Activated T-cell treated with anti-CD3 and anti-CD28 coated beads, Interleukin-2, amount 50 U/mL, for 1 hour (primary cell): ENCODE data around the gene ALKBH6.
A peak's percentile ranks its signal among the peaks of the same experiment; 100 is the strongest.

Experiments used
- DNase-seq: peaks from one replicate; pipeline ENCODE4 v3.0.0-alpha.2; 2020

The ALKBH6 gene

DNA sequence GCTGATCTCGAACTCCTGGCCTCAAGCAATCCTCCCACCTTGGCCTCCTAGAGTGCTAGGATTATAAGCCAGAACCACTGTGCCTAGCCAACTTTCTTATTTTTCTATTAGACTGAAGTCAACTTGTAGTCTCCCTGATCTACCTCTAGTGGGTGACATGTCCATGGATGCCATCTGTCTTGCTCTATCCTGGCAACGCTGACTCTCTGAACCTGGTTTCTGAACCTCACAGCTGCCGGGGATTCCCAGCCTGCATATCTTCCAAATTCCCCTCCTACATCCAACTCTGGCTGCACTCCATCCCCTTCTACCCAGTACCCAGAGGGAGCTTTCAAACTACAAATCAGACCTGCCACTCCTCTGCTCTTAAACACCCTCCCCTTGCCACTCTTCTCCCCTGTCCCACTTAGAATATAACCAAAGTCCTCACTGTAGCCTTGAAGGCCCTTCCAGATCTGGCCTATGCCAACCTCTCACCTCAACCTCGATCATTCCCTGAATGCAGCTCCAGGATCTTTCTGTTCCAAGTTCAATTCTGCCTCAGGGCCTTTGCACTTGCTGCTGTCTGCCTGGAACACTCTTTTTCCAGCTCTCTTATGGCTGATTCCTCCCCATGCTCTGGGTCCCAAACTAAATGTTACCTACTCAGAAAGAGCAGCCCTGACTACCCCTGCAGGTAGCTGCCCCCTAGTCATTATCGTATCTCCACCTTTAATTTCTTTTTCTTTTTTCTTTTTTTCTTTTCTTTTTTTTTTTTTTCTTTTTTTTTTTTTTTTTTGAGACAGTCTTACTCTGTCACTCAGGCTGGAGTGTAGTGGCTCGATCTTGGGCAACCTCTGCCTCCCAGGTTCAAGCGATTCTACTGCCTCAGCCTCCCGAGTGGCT lies 16.5 kb upstream of the ALKBH6 start:
- no peak for DNase-seq

DNA sequence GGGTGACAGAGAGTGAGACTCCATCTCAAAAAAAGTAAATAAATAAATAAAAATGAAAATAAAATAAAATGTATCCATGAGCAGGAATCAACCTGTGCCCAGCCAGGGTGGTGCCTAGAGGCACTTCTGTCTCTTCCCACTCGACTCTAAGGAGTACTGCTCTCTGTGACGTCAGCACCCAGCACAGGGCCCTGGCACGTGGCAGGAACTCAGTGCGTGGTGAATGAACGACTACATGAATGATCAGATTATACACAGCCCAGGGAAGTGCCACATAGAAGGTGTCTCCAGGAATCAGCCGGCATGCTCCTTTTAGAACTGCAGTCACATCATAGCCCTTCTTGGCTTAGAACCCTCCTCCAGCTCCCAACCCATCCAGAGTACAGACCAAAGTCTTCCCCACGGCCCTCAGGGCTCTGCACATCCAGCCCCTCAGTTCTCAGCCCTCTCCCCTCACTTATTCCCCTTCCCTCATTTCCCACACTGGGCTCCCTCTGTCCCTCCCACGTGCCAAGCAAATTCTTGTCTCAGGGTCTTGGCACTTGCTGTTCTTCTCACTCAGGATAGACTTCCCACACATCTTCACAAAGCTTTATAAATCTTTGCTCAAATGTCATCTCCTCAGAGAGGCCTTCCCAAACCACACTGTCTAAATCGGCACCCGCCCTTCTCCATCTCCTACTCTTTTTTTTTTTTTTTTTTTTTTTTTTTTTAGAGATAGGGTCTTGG lies 14.5 kb upstream of the ALKBH6 start:
- no peak for DNase-seq

DNA sequence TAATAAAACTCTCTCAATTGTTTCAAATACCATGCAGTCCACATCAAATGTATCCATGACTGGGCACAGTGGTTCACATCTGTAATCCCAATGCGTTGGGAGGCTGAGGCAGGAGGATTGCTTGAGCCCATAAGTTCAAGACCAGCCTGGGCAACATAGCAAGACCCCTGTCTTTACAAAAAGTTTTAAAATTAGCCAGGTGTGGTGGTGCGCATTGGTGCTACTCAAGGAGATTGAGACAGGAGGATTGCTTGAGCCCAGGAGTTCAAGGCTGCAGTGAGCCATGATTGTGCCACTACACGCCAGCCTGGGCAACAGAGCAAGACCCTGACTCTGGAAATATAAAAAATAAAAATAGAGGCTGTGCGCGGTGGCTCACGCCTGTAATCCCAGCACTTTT lies 13.7 kb upstream of the ALKBH6 start:
- DNase-seq = no peak

DNA sequence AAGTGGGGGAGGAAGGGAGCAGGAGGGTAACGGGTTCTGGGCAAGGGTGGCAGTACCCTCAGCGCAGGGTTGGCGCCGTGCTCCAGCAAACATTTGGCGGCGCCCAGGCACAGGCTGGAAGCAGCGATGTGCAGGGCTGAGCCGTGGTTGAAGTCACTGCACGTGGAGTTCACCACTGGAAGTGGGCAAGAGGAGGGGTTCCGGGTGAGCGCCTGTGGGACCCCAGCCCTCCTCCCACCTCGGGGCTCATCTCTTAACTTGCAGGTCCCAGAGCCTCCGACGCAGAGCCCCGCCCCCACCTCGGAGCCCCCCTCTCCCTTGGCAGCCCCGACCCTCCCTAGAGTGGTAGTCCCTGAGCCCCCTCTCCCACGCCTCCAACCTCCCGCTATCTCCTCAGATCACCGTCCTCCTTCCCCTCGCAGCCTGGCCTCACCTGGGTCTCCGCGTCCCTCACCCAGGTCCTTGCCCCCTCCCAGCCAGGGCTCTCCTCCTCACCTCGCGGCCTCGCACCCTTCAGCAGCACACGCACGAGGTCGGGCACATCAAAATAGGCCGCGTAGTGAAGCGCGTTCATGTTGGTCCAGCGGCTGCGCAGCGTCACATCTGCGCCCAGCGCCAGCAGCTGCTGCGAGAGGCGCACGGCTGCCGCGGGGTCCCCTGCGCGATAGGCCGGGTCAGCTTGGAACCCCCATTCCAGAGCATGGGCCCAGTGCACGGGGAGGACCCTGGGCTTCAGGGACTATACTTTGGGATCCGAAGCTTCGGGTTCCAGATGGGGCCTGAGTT lies 12.3 kb upstream of the ALKBH6 start:
- DNase-seq = no peak

DNA sequence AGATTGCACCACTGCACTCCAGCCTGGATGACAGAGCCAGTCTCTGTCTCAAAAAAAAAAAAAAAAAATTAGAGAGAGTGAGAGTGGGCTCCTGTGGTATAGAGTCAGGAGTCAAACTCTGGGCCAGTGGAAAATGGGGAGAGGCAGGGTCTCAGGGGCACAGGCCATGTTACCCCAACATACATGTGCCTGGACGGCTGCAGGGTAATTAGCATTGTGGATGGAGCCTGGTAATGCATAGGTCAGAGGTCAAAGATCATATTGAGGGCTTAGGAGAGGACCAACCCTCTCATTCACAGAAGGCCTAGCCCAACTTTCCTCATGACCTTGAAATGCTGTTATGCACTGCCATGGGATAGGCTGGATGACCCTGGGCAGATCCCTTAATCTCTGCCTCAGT lies 11.5 kb upstream of the ALKBH6 start:
- DNase-seq = no peak

DNA sequence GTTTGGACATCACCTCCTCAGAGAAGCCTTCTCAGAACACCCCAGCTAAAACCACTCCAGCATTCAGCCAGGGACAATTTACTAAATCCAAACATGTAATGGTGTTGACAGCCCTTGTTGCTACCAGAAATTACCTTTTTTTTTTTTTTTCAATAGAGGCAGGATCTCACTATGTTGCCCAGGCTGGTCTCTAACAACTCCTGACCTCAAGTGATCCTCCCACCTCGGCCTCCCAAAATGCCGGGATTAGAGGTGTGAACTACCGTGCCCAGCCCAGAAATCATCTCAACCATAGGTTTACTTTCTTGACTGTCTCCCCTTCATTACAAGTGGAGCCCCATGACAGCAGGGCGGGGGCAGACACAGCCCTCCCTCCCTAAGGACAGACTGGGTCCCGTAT lies 9.4 kb upstream of the ALKBH6 start:
- DNase-seq = no peak

DNA sequence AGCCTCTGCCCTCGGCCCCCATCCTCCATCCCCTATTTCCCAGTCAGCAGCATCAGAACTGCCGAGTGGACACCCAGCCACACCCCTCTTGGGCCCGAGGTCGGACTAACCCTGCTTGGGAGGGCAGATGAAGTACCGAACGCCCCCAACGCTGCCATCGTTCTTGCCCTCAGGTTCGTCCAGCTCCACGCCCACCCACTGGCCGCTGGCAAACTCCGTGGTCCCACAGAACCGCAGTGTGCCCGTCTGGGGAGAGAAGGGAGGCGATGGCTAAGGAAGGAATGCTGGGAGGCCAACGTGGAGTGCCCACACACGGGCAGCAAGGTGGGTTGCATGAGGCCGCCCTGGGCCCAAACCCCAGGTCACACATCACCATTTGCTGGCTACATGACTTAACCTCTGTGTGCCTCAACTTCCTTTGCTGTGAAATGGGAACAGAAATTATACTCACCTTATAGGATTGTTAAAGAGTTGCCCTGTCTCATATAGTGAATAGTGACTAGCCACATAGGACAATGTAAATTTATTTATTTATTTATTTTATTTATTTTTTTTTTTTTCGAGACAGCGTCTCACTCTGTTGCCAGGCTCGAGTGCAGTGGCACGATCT lies 5.2 kb upstream of the ALKBH6 start:
- DNase-seq = no peak

DNA sequence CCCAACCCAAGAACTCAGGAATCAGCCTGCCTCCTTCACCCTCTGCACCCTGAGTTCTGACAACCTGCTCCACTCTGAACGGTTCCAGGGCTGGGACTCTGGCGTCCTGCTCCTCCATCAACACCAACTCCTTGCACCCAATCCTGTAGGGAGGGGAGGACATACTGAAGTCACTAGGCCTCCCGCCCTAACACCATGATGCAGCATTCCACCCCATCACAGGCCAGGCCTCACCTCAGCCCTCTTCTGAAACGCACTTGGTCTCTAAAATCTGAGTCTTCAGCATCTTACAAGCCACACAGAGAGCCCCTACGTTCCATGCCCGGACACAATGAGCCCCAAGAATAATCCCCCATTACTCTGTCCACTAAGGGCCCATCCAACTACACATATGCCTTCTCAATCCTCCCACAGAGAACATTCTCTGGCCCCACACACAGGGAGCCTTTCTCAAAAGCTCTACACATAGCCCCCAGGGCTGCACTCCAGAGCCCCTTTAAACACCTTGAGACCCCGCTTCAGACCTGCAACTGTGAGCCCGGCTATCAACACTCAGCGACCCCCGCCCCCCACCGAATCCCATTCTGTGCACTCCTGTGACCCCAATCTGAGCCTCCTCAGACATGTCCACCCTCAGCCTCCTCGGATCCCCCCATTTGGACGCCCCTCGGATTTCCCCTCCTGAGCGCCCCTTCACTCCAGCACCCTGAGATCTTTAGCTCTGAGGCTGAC lies 567 bp downstream of the ALKBH6 start:
- DNase-seq = no peak

DNA sequence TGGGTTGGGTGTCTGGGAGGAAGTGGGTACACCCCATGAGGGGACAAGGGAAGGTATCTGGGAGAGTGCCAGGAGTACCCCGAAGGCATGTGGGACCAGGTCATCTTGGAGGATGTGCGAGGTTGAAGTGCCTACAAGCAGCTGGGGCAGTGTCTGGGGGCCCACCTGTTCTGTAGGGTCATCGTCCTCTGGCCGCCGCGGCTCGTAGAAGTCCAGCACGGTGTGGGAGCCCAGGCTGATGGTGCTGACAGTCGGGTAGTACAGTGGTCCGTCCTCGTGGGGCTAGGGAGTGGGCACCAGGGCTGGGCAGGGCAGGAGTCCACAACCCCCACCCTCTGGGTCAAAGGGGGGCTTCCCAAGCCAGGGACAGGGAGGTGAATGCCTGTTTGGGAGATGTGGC lies 3.6 kb downstream of the ALKBH6 start:
- DNase-seq = no peak

DNA sequence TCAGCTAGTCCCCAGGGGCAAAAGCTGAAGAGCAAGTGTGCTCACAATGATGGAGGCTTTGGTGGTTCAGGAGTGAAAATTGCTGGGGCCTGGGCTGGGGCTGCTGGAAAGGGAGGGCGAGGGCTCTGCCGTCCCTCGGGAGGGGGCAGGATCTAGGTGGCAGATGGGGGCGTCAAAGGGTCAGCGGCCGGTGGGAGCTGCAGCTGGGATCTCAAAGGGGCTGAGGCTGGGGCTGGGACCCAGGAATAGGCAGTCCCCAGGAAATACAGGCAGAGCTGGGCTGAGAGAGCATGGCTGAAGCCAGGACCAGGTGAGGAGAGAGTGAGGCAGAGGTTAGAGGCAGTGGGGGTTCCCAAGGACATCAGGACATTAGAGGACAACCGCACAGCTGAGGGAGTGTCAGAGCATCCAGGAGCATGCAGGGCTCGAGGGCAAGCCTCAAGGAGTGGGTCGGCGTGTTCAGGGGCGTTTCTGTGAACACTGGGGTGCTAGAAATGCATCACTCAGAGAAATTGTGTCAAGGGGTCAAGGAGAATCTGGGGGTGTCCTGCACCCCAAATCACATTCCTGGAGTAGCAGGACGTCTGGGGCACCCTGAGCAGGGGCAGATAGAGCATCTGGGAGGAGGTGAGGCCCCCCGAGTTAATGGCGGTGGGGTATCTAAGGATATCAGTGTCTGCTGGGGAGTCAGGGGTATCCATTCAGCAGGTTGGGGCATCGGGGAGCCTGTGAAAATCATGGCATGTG lies 4.2 kb downstream of the ALKBH6 start:
- DNase-seq = no peak

DNA sequence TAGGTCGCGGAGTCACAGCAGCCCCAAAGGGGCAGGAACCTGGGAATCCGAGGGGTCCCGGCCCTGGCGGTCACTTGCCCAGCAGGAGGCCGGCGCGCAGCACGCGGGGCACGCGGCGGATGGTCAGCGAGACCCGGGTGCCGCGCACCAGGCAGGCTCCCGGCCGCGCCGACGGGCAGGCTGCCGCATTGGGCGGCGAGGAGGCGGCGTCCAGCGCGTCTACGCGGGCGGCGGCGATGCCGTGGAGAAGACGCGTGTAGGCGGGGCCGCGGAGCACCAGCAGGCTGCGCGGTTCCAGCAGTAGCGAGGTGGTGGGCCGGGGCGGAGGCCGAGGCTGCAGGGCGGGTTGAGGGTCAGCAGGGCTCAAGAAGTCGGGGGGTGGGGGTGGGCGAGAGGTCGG lies 4.8 kb downstream of the ALKBH6 start:
- peak; percentile 55 for DNase-seq

DNA sequence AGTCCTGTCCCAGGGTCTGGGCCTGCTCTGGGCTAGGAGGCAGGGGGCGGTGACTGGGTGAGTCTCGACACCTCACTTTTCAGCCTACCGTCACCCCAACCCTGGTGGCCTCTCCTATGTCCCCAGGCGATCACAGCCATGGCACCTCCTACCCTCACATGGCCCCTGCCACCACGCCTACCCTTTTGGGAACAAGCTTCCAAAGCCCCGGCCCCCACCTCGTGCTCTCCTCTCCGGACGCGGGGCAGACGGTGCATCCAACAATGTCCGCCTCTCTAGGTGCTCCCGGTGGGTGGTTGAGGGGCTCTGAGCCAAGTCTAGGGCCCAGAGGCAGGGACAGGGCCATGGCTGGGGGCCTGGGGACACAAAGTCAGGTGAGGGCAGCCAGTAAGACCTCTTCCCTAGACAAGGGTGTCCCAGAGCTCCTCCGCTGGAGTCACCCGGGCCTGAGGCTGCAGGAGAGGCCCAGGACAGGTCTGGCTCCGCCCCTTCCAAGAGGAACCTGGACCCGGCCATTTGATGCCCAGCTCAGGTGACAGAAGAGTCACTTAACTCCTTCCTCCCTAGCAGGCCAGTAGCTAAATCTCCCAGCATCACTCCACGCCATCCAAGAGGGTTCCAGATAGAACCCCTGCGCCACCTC lies 5.6 kb downstream of the ALKBH6 start, which contains the start of gene SYNE4:
Gene SYNE4 (minus strand): TSS at position 478 of the 643 bp plus-strand sequence. CDS start 132 bp downstream, at position 346.
- DNase-seq = no peak

DNA sequence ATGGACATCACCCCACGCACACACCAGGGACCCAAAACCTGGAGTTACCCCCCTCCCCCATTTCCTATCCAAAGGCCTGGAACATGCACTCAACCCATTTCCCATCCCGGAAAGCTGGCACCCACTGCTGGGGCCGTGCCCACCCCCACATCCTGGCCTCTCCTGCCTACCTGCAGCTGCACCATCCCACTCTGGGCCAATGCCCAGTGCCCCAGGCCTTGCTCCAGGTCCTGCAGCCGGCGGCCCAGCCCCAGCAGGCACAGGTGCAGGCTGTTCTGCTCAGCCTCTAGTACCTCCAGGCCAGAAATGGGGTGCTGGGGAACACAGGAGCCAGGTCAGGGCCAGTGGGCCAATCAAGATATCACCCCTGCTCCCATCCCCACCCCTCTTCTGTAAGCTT lies 7.1 kb downstream of the ALKBH6 start:
- no peak for DNase-seq

DNA sequence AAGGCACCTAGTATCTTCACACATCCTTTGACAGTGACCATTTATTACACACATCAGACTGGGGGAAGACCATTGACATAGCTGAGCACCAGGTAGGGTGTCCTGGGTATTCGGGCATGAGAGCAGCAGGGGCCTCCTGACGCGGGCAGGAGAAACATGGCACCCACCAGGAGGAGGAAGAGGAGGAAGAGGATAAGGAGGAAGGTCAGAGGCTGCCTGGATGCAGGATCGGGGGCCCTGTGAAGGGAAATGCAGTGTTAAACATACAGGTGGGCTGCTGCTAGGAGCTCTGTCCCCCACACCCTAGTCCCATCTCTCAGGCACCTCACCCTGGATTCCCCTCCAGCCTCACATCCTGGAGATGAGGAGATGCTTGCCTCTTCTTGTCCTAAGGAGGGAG lies 10.7 kb downstream of the ALKBH6 start:
- DNase-seq = no peak

DNA sequence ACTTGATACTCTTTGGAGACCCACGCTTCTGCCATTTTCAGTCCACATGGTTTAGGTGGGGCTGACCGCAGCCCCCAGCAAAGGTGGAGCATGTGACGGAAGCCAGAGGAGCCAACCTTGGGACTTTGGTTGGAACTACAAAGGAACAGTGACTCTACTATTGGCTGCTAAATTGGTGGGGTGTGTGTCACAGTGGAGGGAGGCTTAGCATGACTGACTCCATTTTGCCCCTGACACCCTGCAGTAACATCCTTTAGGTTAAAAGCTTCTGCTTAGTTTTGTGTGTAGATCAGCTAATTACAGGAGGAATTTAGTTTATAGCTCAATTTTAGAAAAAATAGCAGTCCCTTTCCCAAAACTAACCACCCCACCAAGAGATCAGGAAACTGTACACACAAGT lies 12.4 kb downstream of the ALKBH6 start:
- no peak for DNase-seq

DNA sequence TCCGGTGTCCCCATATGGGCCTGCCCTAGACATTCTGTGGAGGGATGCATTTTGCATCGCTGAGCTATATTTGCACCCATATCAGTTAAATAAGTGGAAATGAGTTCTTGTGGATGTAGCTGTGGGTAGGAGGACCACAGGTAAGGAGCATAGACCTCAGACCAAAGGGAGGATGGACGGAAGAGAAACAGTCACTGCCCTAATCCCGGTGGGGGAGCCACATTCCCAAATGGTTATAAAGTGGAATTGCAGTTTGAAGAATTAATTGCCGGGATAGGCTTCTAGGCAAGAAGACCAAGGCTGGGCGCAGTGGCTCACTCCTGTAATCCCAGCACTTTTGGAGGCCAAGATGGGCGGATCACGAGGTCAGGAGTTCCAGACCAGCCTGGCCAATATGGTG lies 17.2 kb downstream of the ALKBH6 start:
- DNase-seq = no peak

DNA sequence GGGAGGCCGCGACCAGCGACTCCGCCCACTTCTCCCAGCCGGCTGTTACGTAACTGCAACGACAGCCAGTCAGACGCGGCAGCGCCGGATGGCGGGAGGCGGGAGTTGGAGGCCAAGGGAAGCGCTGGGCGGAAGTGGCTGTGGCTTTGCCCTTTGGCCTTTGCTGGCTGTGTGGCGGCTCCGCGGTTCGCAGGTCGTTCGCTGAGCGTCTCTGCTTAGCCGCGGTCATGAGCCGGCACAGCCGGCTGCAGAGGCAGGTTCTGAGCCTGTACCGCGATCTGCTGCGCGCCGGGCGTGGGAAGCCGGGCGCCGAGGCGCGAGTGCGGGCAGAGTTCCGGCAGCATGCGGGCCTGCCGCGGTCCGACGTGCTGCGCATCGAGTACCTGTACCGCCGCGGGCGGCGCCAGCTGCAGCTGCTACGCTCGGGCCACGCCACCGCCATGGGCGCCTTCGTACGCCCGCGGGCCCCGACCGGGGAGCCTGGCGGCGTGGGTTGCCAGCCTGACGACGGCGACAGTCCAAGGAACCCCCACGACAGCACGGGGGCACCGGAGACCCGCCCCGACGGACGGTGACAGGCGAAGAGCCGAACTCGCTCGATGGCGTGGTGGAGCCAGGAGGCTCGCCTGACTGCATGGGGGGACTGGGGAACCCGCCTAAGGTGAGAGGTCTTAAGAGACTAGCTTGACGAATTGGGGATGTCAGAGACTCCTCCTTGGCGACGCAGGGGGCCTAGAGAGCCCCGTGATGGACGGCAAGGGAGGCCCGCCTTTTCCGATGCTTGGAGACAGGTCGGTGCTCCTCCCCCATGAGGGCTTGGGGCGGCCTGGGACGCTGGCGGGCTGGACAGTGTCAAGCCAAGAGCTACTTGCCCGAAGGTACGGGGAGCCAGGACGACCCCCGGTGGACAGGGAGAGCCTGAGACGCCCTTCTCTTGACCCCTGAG lies 18.7 kb downstream of the ALKBH6 start, which contains the start of gene SDHAF1:
Gene SDHAF1 (plus strand): TSS at position 141 of the 946 bp plus-strand sequence. CDS start 87 bp downstream, at position 228.
- peak; percentile 92 for DNase-seq

DNA sequence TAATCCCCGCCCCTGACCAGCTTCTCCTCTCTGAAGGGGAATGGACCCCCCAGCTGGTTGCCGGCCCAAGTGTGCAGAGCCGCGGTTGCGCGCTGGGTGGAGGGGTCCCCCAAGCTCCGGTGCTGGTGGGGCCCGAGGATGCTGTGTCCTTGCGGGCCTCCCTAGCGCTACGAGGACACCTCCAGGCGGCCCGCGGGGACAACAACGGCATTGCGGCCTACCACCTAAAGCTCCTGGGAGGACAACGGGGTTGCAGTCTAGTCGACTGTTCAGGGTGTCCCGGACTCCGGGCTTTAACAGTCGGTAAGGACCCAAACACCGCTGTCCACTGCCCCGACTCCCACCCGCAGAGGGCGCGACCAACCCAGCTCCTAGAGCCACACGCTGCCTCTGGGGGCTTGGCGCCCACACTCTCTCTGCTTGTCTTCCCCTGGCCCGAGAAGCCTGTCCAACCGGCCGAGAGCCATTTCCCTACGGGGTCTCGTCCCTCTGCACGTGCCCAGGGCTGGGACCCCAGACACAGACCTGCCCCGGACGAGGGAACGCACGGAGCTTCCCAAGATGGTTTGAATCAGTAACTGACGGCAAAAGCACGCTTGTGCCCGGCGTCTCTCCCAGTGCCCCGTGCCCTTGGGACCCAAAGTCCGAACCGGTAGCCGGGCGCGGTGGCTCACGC lies 20.0 kb downstream of the ALKBH6 start:
- no peak for DNase-seq
